SK-N-SH (cell line): ENCODE results near the gene BRD2. TPM values are rescaled to one million over a fixed set of nuclear protein-coding genes. Genes with fewer than 3 reads are reported as not detected.

Experiments
- CTCF ChIA-PET: fragments of 300-600, 350-600 bp; formaldehyde crosslinking; extraction: SDS; loops from one replicate; lab custom pipeline; 2021; lab: Yijun Ruan, JAX
- POLR2A ChIA-PET: fragments of 350-600 bp; sonication (Branson Sonifier 250); formaldehyde crosslinking; extraction: SDS; loops from one replicate; lab custom pipeline; 2020; ENCODE audit warnings: antibody characterized with exemption, inconsistent platforms; lab: Yijun Ruan, JAX
- DNase-seq: peaks from one replicate; pipeline ENCODE4 v3.0.0; 2012
- H2AFZ ChIP-seq: fragments of 200-600 bp; sonication (generic); 2 replicates; pipeline ENCODE4 v1.8.1; 2016; ENCODE audit warnings: antibody characterized with exemption, mild to moderate bottlenecking, low read depth
- H3F3A ChIP-seq: fragments of 200-600 bp; sonication (generic); replicated peaks from 2 replicates; pipeline ENCODE3; 2016; ENCODE audit warnings: antibody characterized with exemption, mild to moderate bottlenecking; ENCODE audit not compliant: insufficient read depth
- H3K27ac ChIP-seq, 2 experiments: fragments of 200-500 bp in 1 of 2; fragments of 200-600 bp in 1 of 2; sonication (Bioruptor generic) in 1 of 2; sonication (generic), shearing (Covaris generic) in 1 of 2; 2 replicates each; pipeline versions ENCODE4 v1.5.1 to v1.6.1; 2014 to 2016; ENCODE audit warnings: low read depth in 2 of 2, inconsistent platforms in 1 of 2, low read length in 1 of 2, mild to moderate bottlenecking in 1 of 2, mixed read lengths in 1 of 2
- H3K27me3 ChIP-seq: fragments of 200-600 bp; sonication (generic), shearing (Covaris generic); 2 replicates; pipeline ENCODE4 v1.6.1; 2016; ENCODE audit warnings: mixed run types; ENCODE audit not compliant: insufficient read depth
- H3K36me3 ChIP-seq, 2 experiments: fragments of 200-500 bp in 1 of 2; fragments of 200-600 bp in 1 of 2; sonication (Bioruptor generic) in 1 of 2; sonication (generic) in 1 of 2; replicated peaks in 1 of 2; 2 replicates each; pipeline versions ENCODE3 to v1.5.1; 2014 to 2016; ENCODE audit warnings: low read length in 1 of 2, mild to moderate bottlenecking in 1 of 2; ENCODE audit not compliant: insufficient read depth in 2 of 2, control insufficient read depth in 1 of 2
- H3K4me1 ChIP-seq, 2 experiments: fragments of 200-500 bp in 1 of 2; fragments of 200-600 bp in 1 of 2; sonication (Bioruptor generic) in 1 of 2; sonication (generic), shearing (Covaris generic) in 1 of 2; 2 replicates each; pipeline versions ENCODE4 v1.5.1 to v1.6.1; 2014 to 2016; ENCODE audit warnings: low read depth in 1 of 2, low read length in 1 of 2, mixed run types in 1 of 2; ENCODE audit not compliant: insufficient read depth in 2 of 2, control insufficient read depth in 1 of 2
- H3K4me2 ChIP-seq: fragments of 200-600 bp; sonication (generic), shearing (Covaris generic); 2 replicates; pipeline ENCODE4 v1.6.1; 2017; ENCODE audit warnings: mixed run types
- H3K4me3 ChIP-seq, 2 experiments: fragments of 200-500 bp in 1 of 2; fragments of 200-600 bp in 1 of 2; sonication (Bioruptor generic) in 1 of 2; sonication (generic), shearing (Covaris generic) in 1 of 2; 2 replicates each; pipeline versions ENCODE4 v1.5.1 to v1.8.1; 2014 to 2016; ENCODE audit warnings: low read depth in 2 of 2, inconsistent platforms in 1 of 2, low read length in 1 of 2, mild to moderate bottlenecking in 1 of 2, mixed read lengths in 1 of 2, moderate library complexity in 1 of 2
- H3K79me2 ChIP-seq: fragments of 200-600 bp; sonication (generic); 2 replicates; pipeline ENCODE4 v1.8.1; 2017; ENCODE audit warnings: mild to moderate bottlenecking; ENCODE audit not compliant: insufficient read depth
- H3K9ac ChIP-seq: fragments of 200-600 bp; sonication (generic); 2 replicates; pipeline ENCODE4 v1.6.1; 2017; ENCODE audit warnings: mixed run types
- H3K9me2 ChIP-seq: fragments of 200-600 bp; sonication (generic); 2 replicates; pipeline ENCODE4 v1.6.1; 2017; ENCODE audit warnings: mixed run types
- H3K9me3 ChIP-seq: fragments of 200-600 bp; sonication (generic); 2 replicates; pipeline ENCODE4 v1.6.1; 2017; ENCODE audit warnings: mixed run types, mild to moderate bottlenecking, moderate library complexity
- H4K20me1 ChIP-seq: fragments of 200-600 bp; sonication (generic); 2 replicates; pipeline ENCODE4 v1.6.1; 2017; ENCODE audit warnings: mild to moderate bottlenecking, mixed run types; ENCODE audit not compliant: insufficient read depth
- EZH2phosphoT487 ChIP-seq: fragments of 200-600 bp; sonication (generic); IDR thresholded peaks from 2 replicates; pipeline ENCODE4 v1.6.1; 2017; ENCODE audit warnings: low read depth, mixed run types, mild to moderate bottlenecking, antibody characterized with exemption, moderate library complexity, borderline replicate concordance
- FOSL2 ChIP-seq: IDR thresholded peaks from 2 replicates; pipeline ENCODE4 v1.4.0; 2012; ENCODE audit warnings: low read depth, mild to moderate bottlenecking, moderate library complexity, borderline replicate concordance
- FOXJ3 ChIP-seq: sonication (generic); formaldehyde crosslinking; IDR thresholded peaks from 2 replicates; pipeline ENCODE4 v1.5.1; 2020; ENCODE audit warnings: mild to moderate bottlenecking, missing genetic modification reagents
- FOXM1 ChIP-seq: IDR thresholded peaks from 2 replicates; pipeline ENCODE4 v1.4.0; 2012; ENCODE audit warnings: low read depth, mild to moderate bottlenecking
- JUND ChIP-seq: IDR thresholded peaks from 2 replicates; pipeline ENCODE4 v1.4.0; 2012
- MXI1 ChIP-seq: IDR thresholded peaks from 2 replicates; pipeline ENCODE4 v1.6.1; 2012; ENCODE audit warnings: mild to moderate bottlenecking, low read depth, low read length, improper control_type of control experiment
- NFIC ChIP-seq: IDR thresholded peaks from 2 replicates; pipeline ENCODE4 v1.4.0; 2012; ENCODE audit warnings: borderline replicate concordance
- NRF1 ChIP-seq: IDR thresholded peaks from 2 replicates; pipeline ENCODE4 v1.6.1; 2012; ENCODE audit warnings: low read depth, mild to moderate bottlenecking, low read length
- PBX3 ChIP-seq: IDR thresholded peaks from 2 replicates; pipeline ENCODE4; 2012
- POLR2AphosphoS5 ChIP-seq: IDR thresholded peaks from 2 replicates; pipeline ENCODE4 v1.6.1; 2012; ENCODE audit warnings: low read depth, low read length
- RCOR1 ChIP-seq: fragments of 150-350 bp; IDR thresholded peaks from 2 replicates; pipeline ENCODE4 v1.6.1; 2017; ENCODE audit warnings: antibody characterized with exemption, low read length
- RFX5 ChIP-seq: IDR thresholded peaks from 2 replicates; pipeline ENCODE4 v1.6.1; 2012; ENCODE audit warnings: mild to moderate bottlenecking, improper control_type of control experiment, low read length
- SMC3 ChIP-seq: IDR thresholded peaks from 2 replicates; pipeline ENCODE4 v1.6.1; 2012; ENCODE audit warnings: low read depth, low read length, improper control_type of control experiment
- TAF1 ChIP-seq: IDR thresholded peaks from 2 replicates; pipeline ENCODE4 v1.6.1; 2012; ENCODE audit warnings: low read depth, mild to moderate bottlenecking, low read length, moderate library complexity, borderline replicate concordance
- TEAD4 ChIP-seq: IDR thresholded peaks from 2 replicates; pipeline ENCODE4 v1.4.0; 2012; ENCODE audit warnings: mild to moderate bottlenecking, borderline replicate concordance; ENCODE audit not compliant: insufficient read depth
- ZBTB33 ChIP-seq: IDR thresholded peaks from 2 replicates; pipeline ENCODE4 v1.4.0; 2012; ENCODE audit warnings: low read depth, borderline replicate concordance
- WGBS: methylation state at CpG from one replicate; pipeline ENCODE4 v1.1.6; 2017; ENCODE audit warnings: low lambda C conversion rate; 5-methylcytosine and 5-hydroxymethylcytosine counted together
- polyA plus RNA-seq, 3 experiments: library from polyadenylated mRNA; depleted of rRNA; stranded (reverse); fragments of >200 nt; gene quantifications; 2 replicates each; pipeline ENCODE4 v1.2.3, GENCODE V29; 2012
- TF ChIP-seq, protein P1 (sequence below): fragments of 200-600 bp; sonication (generic); IDR thresholded peaks from 2 replicates; pipeline ENCODE4 v1.6.1; 2017; ENCODE audit warnings: antibody characterized with exemption, mild to moderate bottlenecking, moderate library complexity
- TF ChIP-seq, protein P2 (sequence below): IDR thresholded peaks from 2 replicates; pipeline ENCODE4 v1.4.0; 2012; ENCODE audit warnings: low read depth, borderline replicate concordance

The BRD2 gene
- polyA plus RNA-seq, 1 of the 3 experiments (the other 2 are of a cell fraction): 104 TPM

DNA sequence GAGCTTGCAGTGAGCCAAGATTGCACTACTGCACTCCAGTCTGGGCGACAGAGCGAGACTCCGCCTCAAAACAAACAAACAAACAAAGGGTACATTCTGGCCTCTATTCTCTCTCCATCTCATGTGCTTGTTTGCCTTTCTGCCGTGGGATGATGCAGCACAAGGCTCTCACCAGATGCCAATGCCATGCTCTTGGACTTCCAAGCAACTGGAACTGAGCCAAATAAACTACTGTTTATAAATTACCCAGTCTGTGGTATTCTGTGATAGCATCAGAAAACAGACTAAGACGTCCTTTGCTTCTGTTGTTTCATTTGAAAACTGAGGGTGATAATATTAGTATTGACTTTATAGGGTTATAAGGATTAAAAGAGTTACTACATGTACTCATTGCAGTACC is 3.6 kb upstream of the BRD2 start:
- TF ChIP-seq FOXJ3 (CRISPR knock-in tag) (no peak), SMC3 (no peak), PBX3 (no peak), RFX5 (no peak), TAF1 (no peak), NRF1 (no peak), EZH2phosphoT487 (no peak), ZBTB33 (no peak), POLR2AphosphoS5 (no peak), MXI1 (no peak), FOSL2 (no peak), NFIC (no peak), RCOR1 (no peak), TEAD4 (no peak), JUND (no peak), FOXM1 (no peak)
- TF ChIP-seq, protein P1, sequence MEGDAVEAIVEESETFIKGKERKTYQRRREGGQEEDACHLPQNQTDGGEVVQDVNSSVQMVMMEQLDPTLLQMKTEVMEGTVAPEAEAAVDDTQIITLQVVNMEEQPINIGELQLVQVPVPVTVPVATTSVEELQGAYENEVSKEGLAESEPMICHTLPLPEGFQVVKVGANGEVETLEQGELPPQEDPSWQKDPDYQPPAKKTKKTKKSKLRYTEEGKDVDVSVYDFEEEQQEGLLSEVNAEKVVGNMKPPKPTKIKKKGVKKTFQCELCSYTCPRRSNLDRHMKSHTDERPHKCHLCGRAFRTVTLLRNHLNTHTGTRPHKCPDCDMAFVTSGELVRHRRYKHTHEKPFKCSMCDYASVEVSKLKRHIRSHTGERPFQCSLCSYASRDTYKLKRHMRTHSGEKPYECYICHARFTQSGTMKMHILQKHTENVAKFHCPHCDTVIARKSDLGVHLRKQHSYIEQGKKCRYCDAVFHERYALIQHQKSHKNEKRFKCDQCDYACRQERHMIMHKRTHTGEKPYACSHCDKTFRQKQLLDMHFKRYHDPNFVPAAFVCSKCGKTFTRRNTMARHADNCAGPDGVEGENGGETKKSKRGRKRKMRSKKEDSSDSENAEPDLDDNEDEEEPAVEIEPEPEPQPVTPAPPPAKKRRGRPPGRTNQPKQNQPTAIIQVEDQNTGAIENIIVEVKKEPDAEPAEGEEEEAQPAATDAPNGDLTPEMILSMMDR: no peak
- TF ChIP-seq, protein P2, sequence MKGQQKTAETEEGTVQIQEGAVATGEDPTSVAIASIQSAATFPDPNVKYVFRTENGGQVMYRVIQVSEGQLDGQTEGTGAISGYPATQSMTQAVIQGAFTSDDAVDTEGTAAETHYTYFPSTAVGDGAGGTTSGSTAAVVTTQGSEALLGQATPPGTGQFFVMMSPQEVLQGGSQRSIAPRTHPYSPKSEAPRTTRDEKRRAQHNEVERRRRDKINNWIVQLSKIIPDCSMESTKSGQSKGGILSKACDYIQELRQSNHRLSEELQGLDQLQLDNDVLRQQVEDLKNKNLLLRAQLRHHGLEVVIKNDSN: no peak
- Histone ChIP-seq H3K9ac (no peak overlapping the region), H3K9me3 (no peaks in the 10 kb centered on the region), H4K20me1 (no peaks in the 10 kb centered on the region), H3K4me3 (no peak overlapping the region), H3K9me2 (no peaks in the 10 kb centered on the region), H3K27ac (no peak overlapping the region), H3K79me2 (peaks cover 36% of the 10 kb centered on the region), H3K4me1 (peaks cover 6% of the 10 kb centered on the region in 2 experiments; a peak in 3 of 4 replicates), H3K4me2 (no peak overlapping the region), H3K36me3 (no peaks in the 10 kb centered on the region), H3F3A (peaks cover 12% of the 10 kb centered on the region), H2AFZ (no peak overlapping the region), H3K27me3 (no peaks in the 10 kb centered on the region)
- 70% methylated on average over 5 of the region's 5 CpGs for WGBS
- ChIA-PET POLR2A (no interaction called here), CTCF (interaction anchor here (1.0 to 12.0 kb wide), 6 partner anchors 8 to 31 kb away, joined by 4 to 203 read pairs (median 16); partner anchors contain the start of gene HLA-DMA)
- no peak for DNase-seq
